DMS153 treated with DMSO at 0.1 percent for 48 hours (cell line): Measurements from ENCODE around the gene YWHAG.
"Not testable (repeated sequence)": the region's sequence is repeated elsewhere in the genome, so short reads cannot be mapped to it uniquely, and the experiment has no call there.

ENCODE experiments used
- DNase-seq: peaks from one replicate; lab custom pipeline; 2025; ENCODE audit not compliant: unreplicated experiment; lab: John Stamatoyannopoulos, UW

The YWHAG gene

GRCh38 chr7:76358481-76359110 is at the start of gene YWHAG:
Gene YWHAG (minus strand): TSS chr7:76358991. CDS start chr7:76358808, 183 bp downstream.
- peak; percentile 64 for DNase-seq

GRCh38 chr7:76408121-76408560 is 49.4 kb upstream of the YWHAG start:
- no peak for DNase-seq

GRCh38 chr7:76407718-76408117 is 48.9 kb upstream of the YWHAG start:
- no peak for DNase-seq

GRCh38 chr7:76405738-76406137 is 46.9 kb upstream of the YWHAG start:
- no peak for DNase-seq

DNA sequence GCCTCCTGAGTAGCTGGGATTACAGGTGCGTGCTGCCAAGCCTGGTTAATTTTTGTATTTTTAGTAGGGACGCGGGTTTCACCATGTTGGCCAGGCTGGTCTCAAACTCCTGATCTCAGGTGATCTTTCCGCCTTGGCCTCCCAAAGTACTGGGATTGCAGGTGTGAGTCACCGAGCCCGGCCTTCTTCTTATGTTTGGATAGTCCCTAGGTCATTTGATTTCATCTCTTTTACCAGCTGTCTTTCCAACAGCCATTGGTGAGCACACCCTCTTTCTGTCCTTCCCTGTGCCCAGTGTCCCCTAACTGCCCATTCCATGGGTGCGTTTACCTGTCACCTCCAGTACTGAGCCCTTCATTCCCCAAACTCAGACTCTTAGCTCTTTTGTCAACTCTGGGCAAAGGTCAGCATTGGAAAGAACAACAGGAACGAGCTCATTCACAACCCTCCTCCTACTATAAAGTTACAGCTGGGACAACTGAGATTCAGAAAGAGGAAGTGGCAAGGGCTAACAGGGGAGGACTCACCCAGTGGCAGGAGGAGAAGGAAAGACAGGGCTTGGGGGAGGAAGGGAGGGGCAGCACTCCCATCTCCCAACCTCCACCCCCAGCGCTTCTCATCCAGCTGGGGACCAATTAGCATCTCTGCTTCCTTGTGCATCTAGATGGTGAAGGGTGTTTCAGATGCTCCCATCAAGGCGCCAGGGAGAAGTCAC is 45.1 kb upstream of the YWHAG start:
- DNase-seq = no peak

- not testable (repeated sequence) for DNase-seq
These were observed 44.3 kb upstream of the YWHAG start for GRCh38 chr7:76403097-76403496.

DNA sequence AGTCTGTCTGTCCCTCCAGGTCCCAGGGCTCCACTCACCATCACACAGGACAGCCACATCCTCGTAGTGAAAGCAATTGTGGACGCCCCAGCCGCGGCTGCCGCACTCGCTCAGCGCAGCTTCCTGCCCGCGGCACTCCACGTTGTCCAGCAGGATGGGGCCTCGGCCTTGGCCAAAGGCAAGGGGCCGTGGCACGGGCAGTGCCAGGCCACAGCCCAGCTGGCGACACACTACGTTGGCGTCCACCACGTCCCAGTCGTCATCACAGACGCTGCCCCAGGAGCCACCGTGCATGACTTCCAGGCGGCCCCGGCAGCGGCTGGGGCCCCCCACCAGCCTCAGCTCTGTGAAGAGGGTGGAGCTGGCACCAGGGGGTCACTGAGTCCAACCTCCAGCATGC is 41.5 kb upstream of the YWHAG start:
- no peak for DNase-seq

DNA sequence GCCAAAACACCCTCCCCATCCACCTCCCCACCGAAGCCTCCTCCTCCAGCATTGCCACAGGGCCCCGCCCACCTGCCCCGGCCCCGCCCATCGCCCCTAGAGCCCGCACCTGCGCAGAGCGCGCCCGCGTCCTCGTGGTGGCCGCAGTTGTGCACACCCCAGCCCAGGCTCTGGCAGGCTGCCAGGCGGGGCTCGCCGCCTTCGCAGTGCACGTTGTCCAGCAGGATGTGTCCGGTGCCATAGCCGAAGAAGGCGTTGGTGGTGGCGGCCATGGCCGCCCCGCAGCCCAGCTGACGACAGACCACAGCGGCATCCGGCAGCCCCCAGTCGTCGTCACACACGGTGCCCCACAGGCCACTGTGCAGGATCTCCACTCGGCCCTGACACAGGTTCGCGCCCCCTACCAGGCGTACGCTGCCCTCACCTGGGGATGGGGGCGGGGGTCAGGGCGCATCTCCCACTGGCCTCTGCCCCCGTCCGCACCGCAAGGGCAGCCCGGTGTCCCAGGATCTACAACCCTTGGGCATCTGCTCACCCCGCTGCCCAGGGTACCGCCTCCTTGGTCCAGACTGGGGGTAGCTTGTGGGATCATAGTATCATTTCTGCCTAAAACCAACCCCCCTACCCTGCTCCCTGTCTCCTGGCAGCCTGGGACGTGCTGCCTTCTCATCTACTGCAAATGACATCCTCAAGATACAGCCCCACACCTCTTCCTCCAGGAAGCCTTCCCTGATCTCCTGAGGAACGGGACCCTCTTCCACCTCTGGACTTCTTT is 38.8 kb upstream of the YWHAG start:
- peak; percentile 54 for DNase-seq

DNA sequence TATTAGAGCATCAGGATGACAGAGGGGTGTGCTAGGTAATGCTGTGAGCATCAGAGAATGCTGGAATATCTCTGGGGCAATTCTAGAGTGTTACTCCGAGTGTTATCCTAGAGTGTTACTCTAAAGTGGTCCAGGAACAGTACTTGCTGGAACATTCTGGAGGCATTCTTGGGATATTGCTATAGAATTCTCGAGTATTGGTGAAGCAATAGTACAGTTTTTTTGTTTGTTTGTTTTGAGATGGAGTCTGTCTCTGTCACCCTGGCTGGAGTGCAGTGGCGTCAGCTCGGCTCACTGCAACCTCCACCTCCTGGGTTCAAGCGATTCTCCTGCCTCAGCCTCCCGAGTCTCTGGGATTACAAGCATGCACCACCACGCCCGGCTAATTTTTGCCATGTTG is 38.1 kb upstream of the YWHAG start:
- no peak for DNase-seq

DNA sequence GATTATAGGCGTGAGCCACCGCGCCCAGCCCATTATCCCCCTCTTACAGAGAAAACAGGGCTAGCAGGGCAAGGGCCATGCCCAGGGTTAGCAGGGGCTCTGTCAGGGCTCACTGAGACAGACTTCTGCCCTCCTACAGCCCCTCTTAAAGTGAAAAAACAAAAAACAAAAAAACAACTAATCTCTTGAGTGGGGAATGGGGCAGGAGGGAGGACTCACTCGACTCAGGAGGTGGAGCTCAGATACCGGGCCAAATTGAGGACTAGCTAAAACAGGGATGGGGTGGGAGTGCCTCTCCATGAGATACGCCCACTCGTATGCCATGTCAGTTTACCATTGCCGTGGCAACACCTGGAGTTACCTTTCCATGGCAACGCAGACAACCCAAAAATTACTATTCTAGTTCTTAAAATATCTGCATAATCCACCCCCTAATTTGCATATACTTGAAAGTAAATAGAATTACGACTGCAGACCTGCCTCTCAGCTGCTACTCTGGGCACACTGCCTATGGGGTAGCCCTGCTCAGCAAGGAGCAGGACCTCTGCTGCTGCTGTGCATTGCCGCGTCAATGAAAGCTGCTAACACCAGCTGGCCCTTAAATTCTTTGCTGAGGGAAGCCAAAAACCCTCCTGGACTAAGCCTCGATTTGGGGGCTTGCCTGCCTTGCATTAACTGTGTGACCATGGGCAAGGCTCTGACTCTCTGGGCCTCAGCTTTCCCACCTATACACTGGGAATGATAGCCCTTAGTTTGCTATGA is 37.4 kb upstream of the YWHAG start:
- no peak for DNase-seq

DNA sequence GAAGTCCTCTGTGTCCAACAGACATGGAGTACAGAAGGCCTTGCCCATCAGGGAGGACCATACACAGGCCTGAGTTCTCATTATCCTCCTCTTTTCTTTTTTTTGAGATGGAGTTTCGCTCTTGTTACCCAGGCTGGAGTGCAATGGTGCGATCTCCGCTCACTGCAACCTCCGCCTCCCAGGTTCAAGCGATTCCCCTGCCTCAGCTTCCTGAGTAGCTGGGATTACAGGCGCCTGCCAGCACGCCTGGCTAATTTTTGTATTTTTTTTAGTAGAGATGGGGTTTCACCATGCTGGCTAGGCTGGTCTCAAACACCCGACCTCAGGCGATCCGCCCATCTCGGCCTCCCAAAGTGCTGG is 36.8 kb upstream of the YWHAG start:
- DNase-seq = not testable (repeated sequence)

GRCh38 chr7:76394957-76395356 is 36.2 kb upstream of the YWHAG start:
- no peak for DNase-seq

GRCh38 chr7:76393116-76394031 is 34.6 kb upstream of the YWHAG start:
- DNase-seq = peak; percentile 81

DNA sequence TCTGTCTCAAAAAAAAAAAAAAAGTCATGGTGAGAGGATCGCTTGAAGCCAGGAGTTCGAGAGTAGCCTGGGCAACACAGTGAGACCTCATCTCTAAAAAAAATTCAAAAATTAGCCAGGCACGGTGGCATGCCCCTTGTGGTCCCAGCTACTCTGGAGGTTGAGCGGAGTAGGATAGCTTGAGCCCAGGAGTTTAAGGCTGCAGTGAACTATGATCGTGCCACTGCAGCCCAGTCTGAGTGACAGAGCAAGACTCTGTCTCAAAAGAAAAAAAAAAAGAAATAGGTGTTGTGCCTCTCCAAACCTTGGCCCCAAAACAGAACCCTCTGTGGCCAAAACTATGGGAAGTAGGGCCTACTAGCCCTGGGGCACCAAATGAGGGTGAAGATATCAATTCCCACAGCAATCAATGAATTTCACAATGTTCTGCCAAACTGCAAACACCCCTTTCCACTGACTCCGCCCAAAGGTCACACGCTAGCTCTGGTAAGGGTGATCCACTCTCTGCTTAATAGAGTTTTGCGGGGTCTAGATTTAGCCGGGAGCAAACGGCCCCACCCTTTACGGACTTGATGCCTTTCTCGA is 33.8 kb upstream of the YWHAG start:
- DNase-seq = no peak

DNA sequence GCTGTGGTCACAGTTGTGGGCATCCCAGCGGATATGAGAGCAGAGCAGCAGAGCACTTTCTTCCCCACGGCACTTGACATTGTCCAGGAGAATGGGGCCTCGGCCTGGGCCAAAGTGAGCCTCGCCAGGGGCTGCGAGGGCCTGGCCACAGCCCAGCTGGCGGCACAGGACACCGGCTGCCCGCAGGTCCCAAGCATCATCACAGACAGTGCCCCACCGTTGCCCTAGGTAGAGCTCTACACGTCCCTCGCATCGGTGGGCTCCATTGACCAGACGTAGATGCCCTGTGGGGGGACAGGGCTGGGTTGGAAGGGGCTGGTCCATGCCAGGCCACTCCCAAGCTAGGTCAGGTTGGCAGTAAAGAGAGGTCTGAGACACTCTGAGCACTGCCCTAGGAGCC is 31.3 kb upstream of the YWHAG start:
- no peak for DNase-seq

- not testable (repeated sequence) for DNase-seq
These were observed 29.0 kb upstream of the YWHAG start for GRCh38 chr7:76387789-76388188.

- DNase-seq = no peak
These were observed 28.0 kb upstream of the YWHAG start for GRCh38 chr7:76386691-76387260.

GRCh38 chr7:76383089-76383944 is 24.5 kb upstream of the YWHAG start:
- DNase-seq = no peak

- no peak for DNase-seq
These were observed 23.0 kb upstream of the YWHAG start for GRCh38 chr7:76381814-76382213.
